K562 (cell line): ENCODE results near the gene SP100. TPM values are rescaled to one million over a fixed set of nuclear protein-coding genes. Genes with fewer than 3 reads are reported as not detected.
A peak's percentile ranks its signal among the peaks of the same experiment; 100 is the strongest.

Experiments used
- CBFA2T3 ChIP-seq: fragments of 450-650 bp; IDR thresholded peaks from 2 replicates; pipeline ENCODE4 v1.6.1; 2017
- CBX3 ChIP-seq, 2 experiments: IDR thresholded peaks; 1 replicate in 1 of 2; 2 replicates in 1 of 2; pipeline ENCODE4 v1.6.1; 2012; ENCODE audit warnings: inconsistent platforms in 2 of 2, low read length in 2 of 2, borderline replicate concordance in 1 of 2, control low read depth in 1 of 2
- CLOCK ChIP-seq: fragments of 250-450 bp; sonication (Bioruptor Pico); IDR thresholded peaks from 2 replicates; pipeline ENCODE4 v1.4.0; 2020; ENCODE audit warnings: mild to moderate bottlenecking, moderate library complexity, borderline replicate concordance
- DDX20 ChIP-seq: fragments of 450-650 bp; IDR thresholded peaks from 2 replicates; pipeline ENCODE4 v1.6.1; 2016; ENCODE audit warnings: missing genetic modification characterization, low read depth, mild to moderate bottlenecking, missing compliant biosample characterization, moderate library complexity
- DEAF1 ChIP-seq: fragments of 450-650 bp; formaldehyde crosslinking; IDR thresholded peaks from 2 replicates; pipeline ENCODE4 v1.4.0; 2020; ENCODE audit warnings: mild to moderate bottlenecking, moderate library complexity
- FOSL1 ChIP-seq: fragments of 200-800 bp; sonication (Bioruptor generic); conservative IDR thresholded peaks from 2 replicates; pipeline ENCODE4 v1.6.1; 2016; ENCODE audit warnings: missing genetic modification characterization, missing compliant biosample characterization
- GTF3C2 ChIP-seq: IDR thresholded peaks from 3 replicates; pipeline ENCODE4 v1.6.1; 2011; ENCODE audit warnings: borderline replicate concordance, mild to moderate bottlenecking, moderate library complexity; ENCODE audit not compliant: insufficient read length; ENCODE audit errors: extremely low read depth
- HSF4 ChIP-seq: fragments of 250-450 bp; sonication (Bioruptor Pico); IDR thresholded peaks from 2 replicates; pipeline ENCODE4 v2.1.2; 2022; ENCODE audit warnings: mild to moderate bottlenecking, moderate library complexity, borderline replicate concordance
- MCM2 ChIP-seq: fragments of 450-650 bp; IDR thresholded peaks from 2 replicates; pipeline ENCODE4 v1.6.1; 2017; ENCODE audit warnings: low read depth, mild to moderate bottlenecking
- NFIX ChIP-seq: fragments of 250-450 bp; sonication (Bioruptor Pico); IDR thresholded peaks from 2 replicates; pipeline ENCODE4 v1.4.0; 2020; ENCODE audit warnings: low read depth, mild to moderate bottlenecking, moderate library complexity
- NFYB ChIP-seq: IDR thresholded peaks from 2 replicates; pipeline ENCODE4 v1.6.1; 2011; ENCODE audit warnings: mild to moderate bottlenecking, moderate library complexity; ENCODE audit not compliant: insufficient read length; ENCODE audit errors: extremely low read depth
- NR4A1 ChIP-seq, 2 experiments: fragments of 250-450 bp in 1 of 2; fragments of 450-650 bp in 1 of 2; sonication (Bioruptor Pico) in 1 of 2; IDR thresholded peaks; 2 replicates each; pipeline versions ENCODE4 v1.4.0 to v1.6.1; 2016 to 2020; ENCODE audit warnings: mild to moderate bottlenecking in 2 of 2, missing compliant biosample characterization in 1 of 2, missing genetic modification characterization in 1 of 2, moderate library complexity in 1 of 2
- PCBP2 ChIP-seq: fragments of 200-400 bp; formaldehyde crosslinking; IDR thresholded peaks from 2 replicates; pipeline ENCODE4 v1.6.1; 2018; ENCODE audit warnings: low read length, low read depth, mild to moderate bottlenecking, moderate library complexity; ENCODE audit not compliant: poor library complexity, severe bottlenecking
- SMAD1 ChIP-seq: fragments of 150-350 bp; IDR thresholded peaks from 2 replicates; pipeline ENCODE4 v1.6.1; 2014; ENCODE audit warnings: low read length, low read depth; ENCODE audit not compliant: partially characterized antibody
- SMARCE1 ChIP-seq: fragments of 450-650 bp; IDR thresholded peaks from 2 replicates; pipeline ENCODE4 v1.7.1; 2016; ENCODE audit warnings: mild to moderate bottlenecking
- SRSF7 ChIP-seq: fragments of 200-400 bp; formaldehyde crosslinking; optimal IDR thresholded peaks from 2 replicates; pipeline ENCODE3; 2017; ENCODE audit warnings: mild to moderate bottlenecking, low read depth, low read length
- STAG1 ChIP-seq: sonication (generic); formaldehyde crosslinking; IDR thresholded peaks from 2 replicates; pipeline ENCODE4 v1.5.0; 2020; ENCODE audit warnings: missing genetic modification reagents, borderline replicate concordance
- ZFP91 ChIP-seq: sonication (generic); formaldehyde crosslinking; IDR thresholded peaks from 2 replicates; pipeline ENCODE4 v1.8.0; 2022; ENCODE audit warnings: mild to moderate bottlenecking, missing genetic modification reagents
- ZNF165 ChIP-seq: fragments of 250-450 bp; sonication (Bioruptor Pico); IDR thresholded peaks from 2 replicates; pipeline ENCODE4 v1.4.0; 2020; ENCODE audit warnings: borderline replicate concordance
- ZNF282 ChIP-seq: sonication (generic); formaldehyde crosslinking; IDR thresholded peaks from 2 replicates; pipeline ENCODE4 v1.8.1; 2023; ENCODE audit warnings: missing genetic modification reagents
- polyA plus RNA-seq, 8 experiments: library from polyadenylated mRNA; depleted of rRNA in 4 of 8; stranded (reverse) in 5 of 8; unstranded in 3 of 8; fragments of >200 nt; fragmentation: Nextera tagmentation in 2 of 8; fragmentation: Illumina TruSeq in 1 of 8; extraction: Ambion mirVana in 2 of 8; extraction: Trizol in 1 of 8; gene quantifications; 2 replicates each; pipeline versions ENCODE4 v1.2.1 to v1.2.3, GENCODE V29; 2011 to 2014; ENCODE audit warnings: inconsistent platforms in 1 of 8, missing spikeins in 1 of 8
- total RNA-seq, 7 experiments: library from RNA; depleted of rRNA in 6 of 7; stranded (reverse); fragments of >200 nt in 6 of 7; fragmentation: Illumina TruSeq in 2 of 7; extraction: Trizol in 2 of 7; gene quantifications; 2 replicates each; pipeline versions ENCODE4 v1.2.1 to v1.2.3, GENCODE V29; 2011 to 2021; ENCODE audit warnings: low replicate concordance in 1 of 7

Gene SP100
- total and polyA plus RNA-seq, 9 of the 15 experiments (the other 6 are each of a cell fraction or from before 2014, with no cell fraction given), result 19.2 to 39.2 (median 34.6) TPM

DNA sequence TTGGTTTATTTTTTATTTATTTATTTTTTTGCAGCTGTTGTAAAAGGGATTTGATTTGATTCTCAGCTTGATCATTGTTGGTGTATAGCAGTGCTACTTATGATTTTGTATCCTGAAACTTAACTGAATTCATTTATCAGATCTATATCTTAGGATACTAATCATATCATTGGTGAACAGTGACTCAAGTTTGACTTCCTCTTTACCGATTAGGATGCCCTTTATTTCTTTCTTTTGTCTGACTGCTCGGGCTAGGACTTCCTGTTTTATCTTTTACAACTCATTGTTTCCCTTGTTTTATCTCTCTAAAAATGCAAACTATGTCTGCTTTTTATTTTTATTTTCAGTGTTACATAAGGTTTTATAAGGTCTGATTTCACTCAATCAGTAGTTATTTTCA, 23.6 kb downstream of the SP100 start (continued):
- TF ChIP-seq GTF3C2, result no peak
- peak; percentile 47; the same call in 1 of the 2 replicates for TF ChIP-seq FOSL1 (tag)
- peak; percentile 63 for TF ChIP-seq SMARCE1
- no peak for TF ChIP-seq SRSF7
- no peak for TF ChIP-seq NR4A1 (CRISPR knock-in tag; IDR thresholded peaks at IDR 0.05)
- no peak for TF ChIP-seq NR4A1 (tag; IDR thresholded peaks at IDR 0.05)
- peak; percentile 36; the same call in 1 of the 2 replicates for TF ChIP-seq CBFA2T3
- no peak for TF ChIP-seq SMAD1
- no peak for TF ChIP-seq ZFP91 (CRISPR knock-in tag)
- no peak for TF ChIP-seq MCM2
- TF ChIP-seq ZNF282 (CRISPR knock-in tag), result no peak
- no peak for TF ChIP-seq HSF4 (CRISPR knock-in tag)
- no peak for TF ChIP-seq CBX3 (IDR thresholded peaks at IDR 0.05; ENCODE audit: borderline replicate concordance in 1 of 2, low read length in 2 of 2)
- TF ChIP-seq DEAF1 (CRISPR knock-in tag), result no peak
- TF ChIP-seq NFIX (CRISPR knock-in tag), result no peak
- no peak for TF ChIP-seq DDX20
- TF ChIP-seq NFYB, result no peak
- TF ChIP-seq CLOCK (CRISPR knock-in tag), result no peak
- no peak for TF ChIP-seq STAG1 (CRISPR knock-in tag)
- no peak for TF ChIP-seq PCBP2
- no peak for TF ChIP-seq ZNF165 (CRISPR knock-in tag)
